Neural cell (in vitro differentiated cells): ENCODE data around the gene TBC1D5. TPM values are rescaled to one million over a fixed set of nuclear protein-coding genes. Genes with fewer than 3 reads are reported as not detected.

Experiments used
- H2AFZ ChIP-seq: fragments of 200-600, 300-800 bp; sonication (generic), shearing (Covaris generic); 2 replicates; pipeline ENCODE4 v1.6.0; 2014; ENCODE audit warnings: low read depth, mild to moderate bottlenecking, antibody characterized with exemption, low read length, moderate library complexity
- H3F3A ChIP-seq: fragments of 200-600 bp; shearing (Covaris generic); 2 replicates; pipeline ENCODE4 v1.6.1; 2016; ENCODE audit warnings: mild to moderate bottlenecking, moderate library complexity, mixed read lengths, antibody characterized with exemption, low read length; ENCODE audit not compliant: insufficient read depth, poor library complexity, severe bottlenecking
- H3K27ac ChIP-seq: fragments of 200-600, 300-800 bp; sonication (generic), shearing (Covaris generic); 2 replicates; pipeline ENCODE4 v1.5.1; 2014; ENCODE audit warnings: mild to moderate bottlenecking, low read length, moderate library complexity
- H3K27me3 ChIP-seq: fragments of 300-800, 200-600 bp; sonication (generic), shearing (Covaris generic); 2 replicates; pipeline ENCODE4 v1.6.0; 2014; ENCODE audit warnings: mild to moderate bottlenecking, low read depth, low read length, moderate library complexity; ENCODE audit not compliant: insufficient read depth
- H3K36me3 ChIP-seq: fragments of 300-800, 200-600 bp; sonication (generic), shearing (Covaris generic); 2 replicates; pipeline ENCODE4 v1.5.1; 2014; ENCODE audit warnings: mild to moderate bottlenecking, antibody characterized with exemption, low read length, moderate library complexity; ENCODE audit not compliant: insufficient read depth
- H3K4me2 ChIP-seq: fragments of 300-800, 200-600 bp; sonication (generic), shearing (Covaris generic); 2 replicates; pipeline ENCODE4 v1.6.0; 2014; ENCODE audit warnings: mild to moderate bottlenecking, low read length
- H3K4me3 ChIP-seq: fragments of 300-800, 200-600 bp; sonication (generic), shearing (Covaris generic); 2 replicates; pipeline ENCODE4 v1.5.1; 2014; ENCODE audit warnings: mild to moderate bottlenecking, low read length, moderate library complexity
- H3K79me2 ChIP-seq: fragments of 200-600 bp; shearing (Covaris generic); replicated peaks from 2 replicates; pipeline ENCODE4 v1.6.0; 2014; ENCODE audit warnings: mild to moderate bottlenecking, low read length, moderate library complexity; ENCODE audit not compliant: insufficient read depth
- H3K9ac ChIP-seq: fragments of 300-800, 200-600 bp; sonication (generic), shearing (Covaris generic); 2 replicates; pipeline ENCODE4 v1.6.1; 2016; ENCODE audit warnings: mild to moderate bottlenecking, low read length, mixed read lengths
- H3K9me2 ChIP-seq: fragments of 200-600 bp; shearing (Covaris generic); 2 replicates; pipeline ENCODE4 v1.6.1; 2016; ENCODE audit warnings: mild to moderate bottlenecking, low read length, mixed read lengths; ENCODE audit not compliant: insufficient read depth
- H3K9me3 ChIP-seq: fragments of 200-600, 300-800 bp; sonication (generic), shearing (Covaris generic); 2 replicates; pipeline ENCODE4 v1.6.1; 2016; ENCODE audit warnings: mild to moderate bottlenecking, mixed run types, low read length, moderate library complexity, mixed read lengths
- H4K20me1 ChIP-seq: fragments of 200-600 bp; shearing (Covaris generic); 2 replicates; pipeline ENCODE4 v1.6.1; 2016; ENCODE audit warnings: mild to moderate bottlenecking, mixed run types; ENCODE audit not compliant: insufficient read depth
- EP300 ChIP-seq: fragments of 450-650 bp; conservative IDR thresholded peaks from 2 replicates; pipeline ENCODE4 v1.6.1; 2014; ENCODE audit warnings: antibody characterized with exemption, mild to moderate bottlenecking, moderate library complexity; ENCODE audit not compliant: poor library complexity, severe bottlenecking
- EZH2 ChIP-seq: fragments of 200-600, 300-800 bp; shearing (Covaris generic), sonication (generic); IDR thresholded peaks from 2 replicates; pipeline ENCODE4 v1.6.1; 2014; ENCODE audit warnings: antibody characterized with exemption, low read length, borderline replicate concordance, mild to moderate bottlenecking; ENCODE audit not compliant: insufficient read depth, poor library complexity, severe bottlenecking
- MXI1 ChIP-seq: fragments of 450-650 bp; conservative IDR thresholded peaks from 2 replicates; pipeline ENCODE4 v1.6.1; 2014; ENCODE audit warnings: antibody characterized with exemption, mild to moderate bottlenecking; ENCODE audit not compliant: poor library complexity, severe bottlenecking
- POLR2AphosphoS5 ChIP-seq: IDR thresholded peaks from 2 replicates; pipeline ENCODE4 v1.6.1; 2012
- RAD21 ChIP-seq: fragments of 450-650 bp; conservative IDR thresholded peaks from 2 replicates; pipeline ENCODE4 v1.6.1; 2014; ENCODE audit warnings: antibody characterized with exemption, mild to moderate bottlenecking, moderate library complexity
- SMC3 ChIP-seq: fragments of 450-650 bp; conservative IDR thresholded peaks from 2 replicates; pipeline ENCODE4 v1.6.1; 2014; ENCODE audit warnings: antibody characterized with exemption, mild to moderate bottlenecking, moderate library complexity; ENCODE audit not compliant: poor library complexity
- TAF1 ChIP-seq: IDR thresholded peaks from 2 replicates; pipeline ENCODE4 v1.6.1; 2012; ENCODE audit warnings: low read depth
- polyA plus RNA-seq: library from polyadenylated mRNA; depleted of rRNA; stranded (reverse); fragments of >200 nt; gene quantifications from 2 replicates; pipeline ENCODE4 v1.2.3, GENCODE V29; 2014
- TF ChIP-seq, protein P1 (sequence below): fragments of 450-650 bp; IDR thresholded peaks from 2 replicates; pipeline ENCODE4 v1.5.1; 2014; ENCODE audit warnings: antibody characterized with exemption, mild to moderate bottlenecking, moderate library complexity; ENCODE audit not compliant: poor library complexity, severe bottlenecking
- TF ChIP-seq, protein P2 (sequence below): IDR thresholded peaks from 2 replicates; pipeline ENCODE4 v1.6.1; 2012; ENCODE audit warnings: borderline replicate concordance

Gene TBC1D5
- polyA plus RNA-seq, 1 donor from 2014 or later = 28.3 TPM

DNA sequence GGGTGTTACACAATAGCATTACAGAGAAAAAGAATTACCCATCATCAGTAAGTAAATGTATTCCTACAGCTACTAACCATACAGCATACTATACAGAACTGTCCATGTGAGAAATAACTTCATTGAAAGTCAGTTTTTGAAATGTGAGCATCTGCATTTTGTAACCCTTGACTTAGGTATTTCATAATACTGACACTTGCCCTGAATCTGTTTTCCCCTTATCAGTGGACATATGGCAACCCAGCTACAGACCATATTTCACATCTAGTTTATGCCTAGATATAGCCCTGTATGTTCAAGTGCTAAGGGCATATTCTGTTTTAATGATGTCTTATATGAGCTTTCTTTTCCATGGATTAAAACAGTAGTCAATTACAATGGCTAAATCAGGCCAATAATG, 297.6 kb downstream of the TBC1D5 start:
- Histone ChIP-seq H3K4me2 (no peak overlapping the region), H3K79me2 (no peaks in the 10 kb centered on the region), H2AFZ (no peak overlapping the region), H3K4me3 (no peak overlapping the region), H3F3A (no peaks in the 10 kb centered on the region), H3K27me3 (no peaks in the 10 kb centered on the region), H3K27ac (no peak overlapping the region), H3K9ac (no peak overlapping the region), H3K36me3 (no peaks in the 10 kb centered on the region), H3K9me2 (no peaks in the 10 kb centered on the region), H3K9me3 (peaks cover 3% of the 10 kb centered on the region), H4K20me1 (no peaks in the 10 kb centered on the region)
- TF ChIP-seq EZH2 (no peak), RAD21 (no peak), TAF1 (no peak), POLR2AphosphoS5 (no peak), SMC3 (no peak), EP300 (no peak), MXI1 (no peak)
- TF ChIP-seq, protein P1, sequence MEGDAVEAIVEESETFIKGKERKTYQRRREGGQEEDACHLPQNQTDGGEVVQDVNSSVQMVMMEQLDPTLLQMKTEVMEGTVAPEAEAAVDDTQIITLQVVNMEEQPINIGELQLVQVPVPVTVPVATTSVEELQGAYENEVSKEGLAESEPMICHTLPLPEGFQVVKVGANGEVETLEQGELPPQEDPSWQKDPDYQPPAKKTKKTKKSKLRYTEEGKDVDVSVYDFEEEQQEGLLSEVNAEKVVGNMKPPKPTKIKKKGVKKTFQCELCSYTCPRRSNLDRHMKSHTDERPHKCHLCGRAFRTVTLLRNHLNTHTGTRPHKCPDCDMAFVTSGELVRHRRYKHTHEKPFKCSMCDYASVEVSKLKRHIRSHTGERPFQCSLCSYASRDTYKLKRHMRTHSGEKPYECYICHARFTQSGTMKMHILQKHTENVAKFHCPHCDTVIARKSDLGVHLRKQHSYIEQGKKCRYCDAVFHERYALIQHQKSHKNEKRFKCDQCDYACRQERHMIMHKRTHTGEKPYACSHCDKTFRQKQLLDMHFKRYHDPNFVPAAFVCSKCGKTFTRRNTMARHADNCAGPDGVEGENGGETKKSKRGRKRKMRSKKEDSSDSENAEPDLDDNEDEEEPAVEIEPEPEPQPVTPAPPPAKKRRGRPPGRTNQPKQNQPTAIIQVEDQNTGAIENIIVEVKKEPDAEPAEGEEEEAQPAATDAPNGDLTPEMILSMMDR = no peak
- TF ChIP-seq, protein P2, sequence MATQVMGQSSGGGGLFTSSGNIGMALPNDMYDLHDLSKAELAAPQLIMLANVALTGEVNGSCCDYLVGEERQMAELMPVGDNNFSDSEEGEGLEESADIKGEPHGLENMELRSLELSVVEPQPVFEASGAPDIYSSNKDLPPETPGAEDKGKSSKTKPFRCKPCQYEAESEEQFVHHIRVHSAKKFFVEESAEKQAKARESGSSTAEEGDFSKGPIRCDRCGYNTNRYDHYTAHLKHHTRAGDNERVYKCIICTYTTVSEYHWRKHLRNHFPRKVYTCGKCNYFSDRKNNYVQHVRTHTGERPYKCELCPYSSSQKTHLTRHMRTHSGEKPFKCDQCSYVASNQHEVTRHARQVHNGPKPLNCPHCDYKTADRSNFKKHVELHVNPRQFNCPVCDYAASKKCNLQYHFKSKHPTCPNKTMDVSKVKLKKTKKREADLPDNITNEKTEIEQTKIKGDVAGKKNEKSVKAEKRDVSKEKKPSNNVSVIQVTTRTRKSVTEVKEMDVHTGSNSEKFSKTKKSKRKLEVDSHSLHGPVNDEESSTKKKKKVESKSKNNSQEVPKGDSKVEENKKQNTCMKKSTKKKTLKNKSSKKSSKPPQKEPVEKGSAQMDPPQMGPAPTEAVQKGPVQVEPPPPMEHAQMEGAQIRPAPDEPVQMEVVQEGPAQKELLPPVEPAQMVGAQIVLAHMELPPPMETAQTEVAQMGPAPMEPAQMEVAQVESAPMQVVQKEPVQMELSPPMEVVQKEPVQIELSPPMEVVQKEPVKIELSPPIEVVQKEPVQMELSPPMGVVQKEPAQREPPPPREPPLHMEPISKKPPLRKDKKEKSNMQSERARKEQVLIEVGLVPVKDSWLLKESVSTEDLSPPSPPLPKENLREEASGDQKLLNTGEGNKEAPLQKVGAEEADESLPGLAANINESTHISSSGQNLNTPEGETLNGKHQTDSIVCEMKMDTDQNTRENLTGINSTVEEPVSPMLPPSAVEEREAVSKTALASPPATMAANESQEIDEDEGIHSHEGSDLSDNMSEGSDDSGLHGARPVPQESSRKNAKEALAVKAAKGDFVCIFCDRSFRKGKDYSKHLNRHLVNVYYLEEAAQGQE = no peak

DNA sequence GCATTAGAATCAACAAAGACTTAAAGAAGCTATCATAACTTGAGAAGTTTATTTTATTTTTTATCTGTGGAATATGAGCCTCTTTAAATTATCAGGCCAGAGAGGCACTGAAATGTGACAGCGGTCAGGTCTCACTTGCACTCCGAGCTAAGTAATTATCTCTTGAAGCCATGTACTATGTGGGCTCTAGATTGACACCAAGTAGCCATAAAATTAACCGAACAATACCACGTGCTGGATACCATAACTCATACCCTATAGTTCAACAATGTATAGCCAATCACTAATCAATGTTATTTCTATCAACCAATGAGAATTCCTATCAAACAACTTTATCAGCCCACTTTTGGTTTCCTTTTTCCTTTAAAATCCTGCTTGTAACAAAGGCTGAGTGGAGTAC, 299.3 kb downstream of the TBC1D5 start:
- H3K9me3 ChIP-seq = peaks cover 3% of the 10 kb centered on the region
- no peak overlapping the region for H3K4me3 ChIP-seq
- no peak overlapping the region for H3K27ac ChIP-seq
- H3K4me2 ChIP-seq = no peak overlapping the region
- no peaks in the 10 kb centered on the region for H3K27me3 ChIP-seq
- H3K36me3 ChIP-seq = no peaks in the 10 kb centered on the region
- TF ChIP-seq EZH2 (no peak), SMC3 (no peak), EP300 (no peak), MXI1 (no peak), POLR2AphosphoS5 (no peak), RAD21 (no peak), TAF1 (no peak)
- TF ChIP-seq, protein P2 = no peak
- TF ChIP-seq, protein P1 = no peak
- H3K79me2 ChIP-seq = no peaks in the 10 kb centered on the region
- no peaks in the 10 kb centered on the region for H3K9me2 ChIP-seq
- no peaks in the 10 kb centered on the region for H4K20me1 ChIP-seq
- no peak overlapping the region for H3K9ac ChIP-seq
- H3F3A ChIP-seq = no peaks in the 10 kb centered on the region
- H2AFZ ChIP-seq = no peak overlapping the region
